Fibroblast of lung (primary cell): Measurements from ENCODE around the gene ELOVL2. TPM values are rescaled to one million over a fixed set of nuclear protein-coding genes. Genes with fewer than 3 reads are reported as not detected.

Source experiments
- DNase-seq, 2 donors: peaks; one replicate each; pipeline versions ENCODE4 v3.0.0 to v3.0.0-alpha.2; 2010; ENCODE audit warnings: low read depth in 2 of 2
- H2AFZ ChIP-seq: 2 replicates; pipeline ENCODE4 v1.5.1; 2012; ENCODE audit warnings: low read length, control low read depth, inconsistent platforms
- H3K27ac ChIP-seq: 2 replicates; pipeline ENCODE4 v1.5.1; 2011; ENCODE audit warnings: low read length, control low read depth; ENCODE audit not compliant: insufficient read depth
- H3K27me3 ChIP-seq: 2 replicates; pipeline ENCODE4 v1.5.1; 2011; ENCODE audit warnings: mild to moderate bottlenecking, low read length; ENCODE audit not compliant: control insufficient read depth, insufficient read depth
- H3K36me3 ChIP-seq: 2 replicates; pipeline ENCODE4 v1.5.1; 2011; ENCODE audit warnings: low read length; ENCODE audit not compliant: control insufficient read depth, insufficient read depth
- H3K4me1 ChIP-seq: 2 replicates; pipeline ENCODE4 v1.5.1; 2011; ENCODE audit warnings: low read length; ENCODE audit not compliant: control insufficient read depth, insufficient read depth; ENCODE audit errors: extremely low read depth
- H3K4me2 ChIP-seq: 2 replicates; pipeline ENCODE4 v1.5.1; 2011; ENCODE audit warnings: low read length, control low read depth; ENCODE audit not compliant: insufficient read depth; ENCODE audit errors: extremely low read depth
- H3K4me3 ChIP-seq, 4 experiments: fragments of 200-600 bp in 1 of 4; sonication (generic) in 1 of 4; replicated peaks in 1 of 4; 2 replicates each; pipeline ENCODE4 v1.5.1; 2011 to 2016; ENCODE audit warnings: low read length in 4 of 4, low read depth in 3 of 4, mild to moderate bottlenecking in 3 of 4, control low read depth in 2 of 4, inconsistent platforms in 1 of 4, mixed read lengths in 1 of 4; ENCODE audit not compliant: insufficient read depth in 1 of 4; ENCODE audit errors: control extremely low read depth in 1 of 4
- H3K79me2 ChIP-seq: 2 replicates; pipeline ENCODE4 v1.5.1; 2012; ENCODE audit warnings: mild to moderate bottlenecking, low read length, inconsistent platforms; ENCODE audit not compliant: control insufficient read depth, insufficient read depth
- H3K9ac ChIP-seq: 2 replicates; pipeline ENCODE4 v1.5.1; 2011; ENCODE audit warnings: mild to moderate bottlenecking, low read length, control low read depth; ENCODE audit not compliant: insufficient read depth
- H3K9me3 ChIP-seq: 2 replicates; pipeline ENCODE4 v1.5.1; 2012; ENCODE audit warnings: low read depth, low read length; ENCODE audit not compliant: control insufficient read depth, insufficient read depth
- H4K20me1 ChIP-seq: 2 replicates; pipeline ENCODE4 v1.5.1; 2011; ENCODE audit warnings: low read length; ENCODE audit not compliant: control insufficient read depth, insufficient read depth; ENCODE audit errors: extremely low read depth
- CTCF ChIP-seq, 2 donors: IDR thresholded peaks in 1 of 2; conservative IDR thresholded peaks in 1 of 2; 1 replicate in 1 of 2; 2 replicates in 1 of 2; pipeline ENCODE4 v1.5.1; 2011 to 2012; ENCODE audit warnings: low read length in 2 of 2, control low read depth in 1 of 2, inconsistent platforms in 1 of 2, low read depth in 1 of 2, mild to moderate bottlenecking in 1 of 2
- EZH2 ChIP-seq: IDR thresholded peaks from 2 replicates; pipeline ENCODE4 v1.5.1; 2012; ENCODE audit warnings: low read length, control low read depth, mild to moderate bottlenecking; ENCODE audit errors: missing control alignments
- polyA plus RNA-seq, 2 donors: library from polyadenylated mRNA; depleted of rRNA in 1 of 2; stranded (reverse) in 1 of 2; unstranded in 1 of 2; fragments of >200 nt; gene quantifications; 2 replicates each; pipeline ENCODE4 v1.2.1, GENCODE V29; 2011 to 2012; ENCODE audit warnings: missing spikeins in 1 of 2
- total RNA-seq: library from RNA; depleted of rRNA; stranded (reverse); fragments of >200 nt; gene quantifications from 2 replicates; pipeline ENCODE4 v1.2.1, GENCODE V29; 2014

ELOVL2 gene
- total and polyA plus RNA-seq, 2 donors (not counting 1 experiment from before 2014, with no cell fraction given): under 0.01 to 13.9 TPM

- no peak overlapping the region for H3K27ac ChIP-seq
- no peak overlapping the region for H3K9ac ChIP-seq
- TF ChIP-seq CTCF (conservative IDR thresholded peaks at IDR 0.05 in 1 of 2, IDR thresholded peaks at IDR 0.05 in 1 of 2; ENCODE audit: low read depth in 1 of 2, low read length in 2 of 2) (no peak), EZH2 (no peak)
- H3K9me3 ChIP-seq: no peaks in the 10 kb centered on the region
- H3K79me2 ChIP-seq: no peaks in the 10 kb centered on the region
- H3K4me3 ChIP-seq: no peak overlapping the region
- H3K4me2 ChIP-seq: no peak overlapping the region
- H4K20me1 ChIP-seq: no peaks in the 10 kb centered on the region
- no peaks in the 10 kb centered on the region for H3K36me3 ChIP-seq
- no peak for DNase-seq
- no peaks in the 10 kb centered on the region for H3K4me1 ChIP-seq
- H2AFZ ChIP-seq: no peak overlapping the region
- H3K27me3 ChIP-seq: no peaks in the 10 kb centered on the region
Observed at GRCh38 chr6:11016452-11016851, 27.7 kb downstream of the ELOVL2 start.

DNA sequence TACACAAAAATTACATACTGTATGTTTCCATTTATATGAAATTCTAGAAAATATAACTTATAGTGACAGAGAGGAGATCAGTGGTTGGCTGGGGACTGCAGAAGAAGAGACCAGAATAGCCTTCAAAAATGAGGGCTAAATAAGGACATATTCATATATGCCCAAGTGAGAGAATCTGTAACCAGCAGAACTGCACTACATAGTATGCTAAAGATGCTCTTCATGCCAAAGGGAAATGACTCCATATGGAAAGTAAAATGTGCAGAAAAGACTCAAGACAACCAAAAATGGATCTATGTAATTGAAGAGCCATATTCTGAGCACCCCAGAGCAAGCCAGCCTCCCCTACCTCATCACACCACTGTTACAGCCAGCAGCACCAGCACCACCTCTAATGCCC lies 29.0 kb downstream of the ELOVL2 start:
- no peak overlapping the region for H2AFZ ChIP-seq
- no peak overlapping the region for H3K9ac ChIP-seq
- TF ChIP-seq CTCF (conservative IDR thresholded peaks at IDR 0.05 in 1 of 2, IDR thresholded peaks at IDR 0.05 in 1 of 2; ENCODE audit: low read depth in 1 of 2, low read length in 2 of 2) (no peak), EZH2 (no peak)
- H3K27ac ChIP-seq: no peak overlapping the region
- no peak overlapping the region for H3K4me3 ChIP-seq
- no peaks in the 10 kb centered on the region for H3K79me2 ChIP-seq
- no peaks in the 10 kb centered on the region for H3K36me3 ChIP-seq
- H3K4me1 ChIP-seq: no peaks in the 10 kb centered on the region
- H4K20me1 ChIP-seq: no peaks in the 10 kb centered on the region
- no peak for DNase-seq
- H3K27me3 ChIP-seq: no peaks in the 10 kb centered on the region
- H3K9me3 ChIP-seq: no peaks in the 10 kb centered on the region
- no peak overlapping the region for H3K4me2 ChIP-seq

DNA sequence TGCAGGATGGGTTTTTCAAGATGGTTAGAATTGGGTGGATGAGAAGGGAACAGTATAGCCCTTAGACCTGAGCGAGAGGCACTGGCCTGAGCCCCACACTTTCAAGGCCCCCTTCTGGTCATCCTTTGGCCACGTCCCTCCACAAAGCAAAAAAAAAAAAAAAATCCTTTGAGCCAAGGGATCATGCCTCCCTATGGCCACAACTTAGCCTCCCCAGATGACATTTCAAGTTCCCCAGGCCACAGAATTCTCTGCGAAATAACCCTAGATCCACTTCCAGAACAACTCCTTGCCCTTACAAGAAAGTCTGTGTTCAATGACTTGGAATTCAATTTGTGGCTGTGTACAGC lies 30.4 kb downstream of the ELOVL2 start:
- Histone ChIP-seq H4K20me1 (no peaks in the 10 kb centered on the region), H2AFZ (no peak overlapping the region), H3K9me3 (no peaks in the 10 kb centered on the region)

More for the DNA sequence above, 30.4 kb downstream of the ELOVL2 start:
- Histone ChIP-seq H3K4me3 (no peak overlapping the region), H3K9ac (no peak overlapping the region), H3K4me1 (peaks cover 3% of the 10 kb centered on the region), H3K27me3 (no peaks in the 10 kb centered on the region), H3K79me2 (no peaks in the 10 kb centered on the region), H3K27ac (no peak overlapping the region), H3K4me2 (no peak overlapping the region), H3K36me3 (no peaks in the 10 kb centered on the region)
- no peak for TF ChIP-seq CTCF (conservative IDR thresholded peaks at IDR 0.05 in 1 of 2, IDR thresholded peaks at IDR 0.05 in 1 of 2; ENCODE audit: low read depth in 1 of 2, low read length in 2 of 2)
- no peak for TF ChIP-seq EZH2
- DNase-seq: no peak
